OCI-LY1 (cell line): ENCODE data around the gene SEC24B.

ENCODE experiments used
- CTCF ChIP-seq: fragments of 200-600 bp; sonication (generic), shearing (Covaris generic); IDR thresholded peaks from 2 replicates; pipeline ENCODE4 v1.5.1; 2017; ENCODE audit warnings: mild to moderate bottlenecking, antibody characterized with exemption, low read length, moderate library complexity, mixed read lengths
- EZH2 ChIP-seq: fragments of 200-600 bp; sonication (generic), shearing (Covaris generic); IDR thresholded peaks from 2 replicates; pipeline ENCODE4 v1.8.0; 2017; ENCODE audit warnings: borderline replicate concordance, mixed run types, mild to moderate bottlenecking, antibody characterized with exemption, low read length, moderate library complexity, mixed read lengths

DNA sequence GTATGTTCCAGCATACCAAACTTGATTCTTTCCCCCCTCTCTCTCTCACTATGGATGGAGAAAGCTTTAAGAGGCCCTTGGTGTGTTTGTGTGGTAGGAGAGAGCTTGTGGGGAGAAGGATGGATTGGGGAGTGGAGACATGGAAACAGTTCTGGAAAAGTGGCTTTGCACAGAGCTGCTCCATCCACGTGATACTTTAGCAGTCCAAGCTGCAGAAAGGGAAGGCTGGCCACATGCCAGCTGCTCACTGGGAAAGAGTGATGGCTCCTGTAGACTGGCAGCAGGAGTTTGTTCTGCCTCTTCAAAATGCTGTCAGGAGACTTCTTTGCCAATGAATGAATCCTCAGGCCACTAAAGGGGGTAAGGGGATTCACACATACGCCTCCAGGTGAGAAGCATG, 21.7 kb upstream of the SEC24B start:
- TF ChIP-seq CTCF (no peak), EZH2 (no peak)
